ENCODE measurements around the gene PARP9.
"Not testable (repeated sequence)": the region's sequence is repeated elsewhere in the genome, so short reads cannot be mapped to it uniquely, and the experiment has no call there.

PARP9 gene

GRCh38 chr3:122572940-122573412 is 8.9 kb upstream of the PARP9 start:
- DNase-seq, result no peak

- DNase-seq, result no peak
These were observed 4.7 kb upstream of the PARP9 start for GRCh38 chr3:122568755-122569154.

GRCh38 chr3:122568131-122568530 is 4.0 kb upstream of the PARP9 start:
- DNase-seq, result not testable (repeated sequence)

GRCh38 chr3:122563717-122564025 is 429 bp downstream of the PARP9 start:
- DNase-seq, result no peak

GRCh38 chr3:122562923-122563716 is 980 bp downstream of the PARP9 start:
- DNase-seq, result no peak

GRCh38 chr3:122560680-122561079 is 3.4 kb downstream of the PARP9 start:
- no peak for DNase-seq

GRCh38 chr3:122559906-122560305 is 4.2 kb downstream of the PARP9 start:
- DNase-seq, result no peak

GRCh38 chr3:122558605-122559004 is 5.5 kb downstream of the PARP9 start:
- no peak for DNase-seq

- DNase-seq, result no peak
These were observed 6.7 kb downstream of the PARP9 start for GRCh38 chr3:122557356-122557755.

- no peak for DNase-seq
These were observed 8.6 kb downstream of the PARP9 start for GRCh38 chr3:122555275-122556071.

- DNase-seq, result no peak
These were observed 10.9 kb downstream of the PARP9 start for GRCh38 chr3:122553171-122553570.

GRCh38 chr3:122548619-122549018 is 15.5 kb downstream of the PARP9 start:
- no peak for DNase-seq

GRCh38 chr3:122548076-122548475 is 16.0 kb downstream of the PARP9 start:
- no peak for DNase-seq

- no peak for DNase-seq
These were observed 17.9 kb downstream of the PARP9 start for GRCh38 chr3:122546151-122546550.

- no peak for DNase-seq
These were observed 25.1 kb downstream of the PARP9 start for GRCh38 chr3:122538956-122539490.

GRCh38 chr3:122536632-122537001 is 27.5 kb downstream of the PARP9 start:
- DNase-seq, result no peak

GRCh38 chr3:122535964-122536631 is 28.0 kb downstream of the PARP9 start:
- no peak for DNase-seq

- no peak for DNase-seq
These were observed 30.2 kb downstream of the PARP9 start for GRCh38 chr3:122533931-122534334.

GRCh38 chr3:122533480-122533879 is 30.6 kb downstream of the PARP9 start:
- DNase-seq, result no peak

GRCh38 chr3:122530164-122530563 is 33.9 kb downstream of the PARP9 start:
- no peak for DNase-seq

GRCh38 chr3:122523317-122523716 is 40.8 kb downstream of the PARP9 start:
- no peak for DNase-seq

- DNase-seq, result no peak
These were observed 43.2 kb downstream of the PARP9 start for GRCh38 chr3:122520861-122521260.

- no peak for DNase-seq
These were observed 44.4 kb downstream of the PARP9 start for GRCh38 chr3:122519693-122520092.
